GM23338 (cell line): ENCODE data around the gene C5orf58. TPM values are rescaled to one million over a fixed set of nuclear protein-coding genes. Genes with fewer than 3 reads are reported as not detected.

ENCODE experiments used
- ATAC-seq: fragments of 200-7000 bp; cut with Tn5 transposase; 3 replicates; pipeline ENCODE4 v1.9.1; 2020
- DNase-seq: peaks from one replicate; pipeline ENCODE4 v3.0.0-alpha.2; 2015; ENCODE audit warnings: low spot score
- H2AFZ ChIP-seq: fragments of 200-600 bp; sonication (generic); 2 replicates; pipeline ENCODE4 v1.8.0; 2016; ENCODE audit warnings: antibody characterized with exemption, mild to moderate bottlenecking, moderate library complexity
- H3F3A ChIP-seq: fragments of 200-600 bp; sonication (generic); replicated peaks from 2 replicates; pipeline ENCODE4 v1.8.0; 2017; ENCODE audit warnings: antibody characterized with exemption, mixed run types, low read depth
- H3K27ac ChIP-seq: fragments of 200-600 bp; sonication (generic); 2 replicates; pipeline ENCODE4 v1.6.1; 2016; ENCODE audit warnings: low read depth
- H3K27me3 ChIP-seq: fragments of 200-600 bp; sonication (generic); 2 replicates; pipeline ENCODE4 v1.8.0; 2016; ENCODE audit warnings: mild to moderate bottlenecking, mixed run types, moderate library complexity; ENCODE audit not compliant: insufficient read depth
- H3K36me3 ChIP-seq: fragments of 200-600 bp; sonication (generic); 2 replicates; pipeline ENCODE4 v1.8.0; 2016; ENCODE audit warnings: mild to moderate bottlenecking; ENCODE audit not compliant: insufficient read depth
- H3K4me1 ChIP-seq: fragments of 200-600 bp; sonication (generic); 2 replicates; pipeline ENCODE4 v1.8.0; 2016; ENCODE audit warnings: mild to moderate bottlenecking, moderate library complexity; ENCODE audit not compliant: insufficient read depth
- H3K4me2 ChIP-seq: fragments of 200-600 bp; sonication (generic); 2 replicates; pipeline ENCODE4 v1.7.1; 2017; ENCODE audit warnings: mixed run types
- H3K4me3 ChIP-seq: fragments of 200-600 bp; sonication (generic); 2 replicates; pipeline ENCODE4 v1.6.1; 2016; ENCODE audit warnings: mixed run types
- H3K79me2 ChIP-seq: fragments of 200-600 bp; sonication (generic); replicated peaks from 2 replicates; pipeline ENCODE4 v1.8.0; 2017; ENCODE audit warnings: mild to moderate bottlenecking; ENCODE audit not compliant: insufficient read depth
- H3K9me2 ChIP-seq: fragments of 200-600 bp; sonication (generic); 2 replicates; pipeline ENCODE4 v1.8.0; 2017; ENCODE audit not compliant: insufficient read depth
- H4K20me1 ChIP-seq: fragments of 200-600 bp; sonication (generic); replicated peaks from 2 replicates; pipeline ENCODE4 v1.8.0; 2017; ENCODE audit warnings: mild to moderate bottlenecking; ENCODE audit not compliant: insufficient read depth
- H3K27ac Mint-ChIP-seq: 2 replicates; pipeline ENCODE4 v1.8.0; 2020; ENCODE audit warnings: inconsistent platforms, mild to moderate bottlenecking, moderate library complexity, mixed read lengths
- H3K27me3 Mint-ChIP-seq: 3 replicates; pipeline ENCODE4 v1.8.0; 2022; ENCODE audit warnings: low read depth, mild to moderate bottlenecking, moderate library complexity, mixed read lengths, inconsistent platforms; ENCODE audit not compliant: insufficient read depth, poor library complexity
- H3K36me3 Mint-ChIP-seq: 3 replicates; pipeline ENCODE4 v1.8.0; 2021; ENCODE audit warnings: low read depth, mild to moderate bottlenecking, inconsistent platforms, moderate library complexity, mixed read lengths
- H3K4me1 Mint-ChIP-seq: 3 replicates; pipeline ENCODE4 v1.8.0; 2020; ENCODE audit warnings: mild to moderate bottlenecking, inconsistent platforms, mixed read lengths
- H3K4me3 Mint-ChIP-seq: 3 replicates; pipeline ENCODE4 v1.8.0; 2021; ENCODE audit warnings: moderate library complexity, mild to moderate bottlenecking, inconsistent platforms, mixed read lengths
- H3K9me3 Mint-ChIP-seq: 3 replicates; pipeline ENCODE4 v1.8.0; 2020; ENCODE audit warnings: moderate library complexity, mild to moderate bottlenecking, inconsistent platforms, mixed read lengths
- CREB1 ChIP-seq: fragments of 250-450 bp; sonication (Bioruptor Pico); IDR thresholded peaks from 2 replicates; pipeline ENCODE4 v1.5.0; 2020; ENCODE audit warnings: low read depth, mild to moderate bottlenecking, moderate library complexity
- EZH2 ChIP-seq: fragments of 200-600 bp; sonication (generic); IDR thresholded peaks from one replicate; pipeline ENCODE4 v1.8.0; 2017; ENCODE audit warnings: antibody characterized with exemption, mild to moderate bottlenecking, low read depth; ENCODE audit not compliant: unreplicated experiment
- EZH2phosphoT487 ChIP-seq: fragments of 200-600 bp; sonication (generic); IDR thresholded peaks from one replicate; pipeline ENCODE4 v1.8.1; 2018; ENCODE audit warnings: antibody characterized with exemption; ENCODE audit not compliant: unreplicated experiment
- JUNB ChIP-seq: IDR thresholded peaks from one replicate; pipeline ENCODE4 v1.6.1; 2016; ENCODE audit warnings: antibody characterized with exemption; ENCODE audit not compliant: unreplicated experiment
- NANOG ChIP-seq: IDR thresholded peaks from 2 replicates; pipeline ENCODE4 v1.6.1; 2016; ENCODE audit warnings: antibody characterized with exemption, borderline replicate concordance
- POLR2AphosphoS5 ChIP-seq: IDR thresholded peaks from 2 replicates; pipeline ENCODE4 v1.6.1; 2016; ENCODE audit warnings: antibody characterized with exemption, low read depth
- STAT1 ChIP-seq: IDR thresholded peaks from one replicate; pipeline ENCODE4 v1.6.1; 2016; ENCODE audit warnings: antibody characterized with exemption; ENCODE audit not compliant: unreplicated experiment
- ZNF114 ChIP-seq: fragments of 250-450 bp; sonication (Bioruptor Pico); IDR thresholded peaks from 2 replicates; pipeline ENCODE4 v1.5.0; 2020; ENCODE audit warnings: mild to moderate bottlenecking, moderate library complexity
- ZNF331 ChIP-seq: fragments of 250-450 bp; sonication (Bioruptor Pico); IDR thresholded peaks from 2 replicates; pipeline ENCODE4 v1.5.0; 2020; ENCODE audit warnings: low read depth, mild to moderate bottlenecking, moderate library complexity
- polyA plus RNA-seq: library from polyadenylated mRNA; unstranded; fragments of >200 nt; fragmentation: Nextera tagmentation; extraction: Ambion mirVana; gene quantifications from 2 replicates; pipeline ENCODE4 v1.2.1, GENCODE V29; 2016
- total RNA-seq: library from RNA; depleted of rRNA; stranded (reverse); fragments of >200 nt; shearing (Covaris generic); gene quantifications from 2 replicates; pipeline ENCODE4 v1.2.3, GENCODE V29; 2014
- TF ChIP-seq, protein P1 (sequence below): IDR thresholded peaks from 2 replicates; pipeline ENCODE4 v1.6.1; 2016; ENCODE audit warnings: antibody characterized with exemption
- TF ChIP-seq, protein P2 (sequence below): fragments of 250-450 bp; sonication (Bioruptor Pico); IDR thresholded peaks from 2 replicates; pipeline ENCODE4 v1.5.0; 2020; ENCODE audit warnings: mild to moderate bottlenecking, moderate library complexity
- TF ChIP-seq, protein P3 (sequence below): IDR thresholded peaks from one replicate; pipeline ENCODE4 v1.6.1; 2018; ENCODE audit warnings: antibody characterized with exemption; ENCODE audit not compliant: unreplicated experiment
- TF ChIP-seq, protein P4 (sequence below), 2 experiments: fragments of 200-600 bp in 1 of 2; sonication (generic) in 1 of 2; conservative IDR thresholded peaks; 2 replicates each; pipeline versions ENCODE4 v1.5.1 to v1.6.1; 2016 to 2017; ENCODE audit warnings: antibody characterized with exemption in 2 of 2, low read depth in 2 of 2, mild to moderate bottlenecking in 2 of 2, moderate library complexity in 1 of 2

C5orf58 gene
- total and polyA plus RNA-seq, 2 experiments from 2014 or later: 1.0 to 9.1 TPM

- Histone ChIP-seq H3K4me1 (peaks cover 50% of the 10 kb centered on the region), H2AFZ (no peak overlapping the region), H3K27me3 (no peaks in the 10 kb centered on the region), H3K36me3 (no peaks in the 10 kb centered on the region), H3K79me2 (no peaks in the 10 kb centered on the region), H3K4me2 (0 out of 2 replicates have a peak overlapping the region, but pooled peaks have one; percentile 11), H4K20me1 (no peaks in the 10 kb centered on the region), H3K9me2 (peaks cover 9% of the 10 kb centered on the region; the same call in 1 of the 2 replicates), H3K4me3 (no peak overlapping the region), H3F3A (no peaks in the 10 kb centered on the region), H3K27ac (no peak overlapping the region)
- Mint-ChIP-seq H3K27me3 (no peaks in the 10 kb centered on the region), H3K27ac (peak overlapping the region; percentile 20; the same call in 1 of the 2 replicates), H3K36me3 (peaks cover 5% of the 10 kb centered on the region; the same call in 2 of the 3 replicates), H3K4me1 (peaks cover 57% of the 10 kb centered on the region), H3K4me3 (no peak overlapping the region), H3K9me3 (peaks cover 7% of the 10 kb centered on the region; the same call in 2 of the 3 replicates)
- no peak for TF ChIP-seq NANOG
- no peak for TF ChIP-seq CREB1 (CRISPR knock-in tag)
- TF ChIP-seq, protein P1, sequence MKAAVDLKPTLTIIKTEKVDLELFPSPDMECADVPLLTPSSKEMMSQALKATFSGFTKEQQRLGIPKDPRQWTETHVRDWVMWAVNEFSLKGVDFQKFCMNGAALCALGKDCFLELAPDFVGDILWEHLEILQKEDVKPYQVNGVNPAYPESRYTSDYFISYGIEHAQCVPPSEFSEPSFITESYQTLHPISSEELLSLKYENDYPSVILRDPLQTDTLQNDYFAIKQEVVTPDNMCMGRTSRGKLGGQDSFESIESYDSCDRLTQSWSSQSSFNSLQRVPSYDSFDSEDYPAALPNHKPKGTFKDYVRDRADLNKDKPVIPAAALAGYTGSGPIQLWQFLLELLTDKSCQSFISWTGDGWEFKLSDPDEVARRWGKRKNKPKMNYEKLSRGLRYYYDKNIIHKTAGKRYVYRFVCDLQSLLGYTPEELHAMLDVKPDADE: no peak
- TF ChIP-seq JUNB: no peak
- no peak for TF ChIP-seq STAT1
- no peak for TF ChIP-seq EZH2
- TF ChIP-seq, protein P2, sequence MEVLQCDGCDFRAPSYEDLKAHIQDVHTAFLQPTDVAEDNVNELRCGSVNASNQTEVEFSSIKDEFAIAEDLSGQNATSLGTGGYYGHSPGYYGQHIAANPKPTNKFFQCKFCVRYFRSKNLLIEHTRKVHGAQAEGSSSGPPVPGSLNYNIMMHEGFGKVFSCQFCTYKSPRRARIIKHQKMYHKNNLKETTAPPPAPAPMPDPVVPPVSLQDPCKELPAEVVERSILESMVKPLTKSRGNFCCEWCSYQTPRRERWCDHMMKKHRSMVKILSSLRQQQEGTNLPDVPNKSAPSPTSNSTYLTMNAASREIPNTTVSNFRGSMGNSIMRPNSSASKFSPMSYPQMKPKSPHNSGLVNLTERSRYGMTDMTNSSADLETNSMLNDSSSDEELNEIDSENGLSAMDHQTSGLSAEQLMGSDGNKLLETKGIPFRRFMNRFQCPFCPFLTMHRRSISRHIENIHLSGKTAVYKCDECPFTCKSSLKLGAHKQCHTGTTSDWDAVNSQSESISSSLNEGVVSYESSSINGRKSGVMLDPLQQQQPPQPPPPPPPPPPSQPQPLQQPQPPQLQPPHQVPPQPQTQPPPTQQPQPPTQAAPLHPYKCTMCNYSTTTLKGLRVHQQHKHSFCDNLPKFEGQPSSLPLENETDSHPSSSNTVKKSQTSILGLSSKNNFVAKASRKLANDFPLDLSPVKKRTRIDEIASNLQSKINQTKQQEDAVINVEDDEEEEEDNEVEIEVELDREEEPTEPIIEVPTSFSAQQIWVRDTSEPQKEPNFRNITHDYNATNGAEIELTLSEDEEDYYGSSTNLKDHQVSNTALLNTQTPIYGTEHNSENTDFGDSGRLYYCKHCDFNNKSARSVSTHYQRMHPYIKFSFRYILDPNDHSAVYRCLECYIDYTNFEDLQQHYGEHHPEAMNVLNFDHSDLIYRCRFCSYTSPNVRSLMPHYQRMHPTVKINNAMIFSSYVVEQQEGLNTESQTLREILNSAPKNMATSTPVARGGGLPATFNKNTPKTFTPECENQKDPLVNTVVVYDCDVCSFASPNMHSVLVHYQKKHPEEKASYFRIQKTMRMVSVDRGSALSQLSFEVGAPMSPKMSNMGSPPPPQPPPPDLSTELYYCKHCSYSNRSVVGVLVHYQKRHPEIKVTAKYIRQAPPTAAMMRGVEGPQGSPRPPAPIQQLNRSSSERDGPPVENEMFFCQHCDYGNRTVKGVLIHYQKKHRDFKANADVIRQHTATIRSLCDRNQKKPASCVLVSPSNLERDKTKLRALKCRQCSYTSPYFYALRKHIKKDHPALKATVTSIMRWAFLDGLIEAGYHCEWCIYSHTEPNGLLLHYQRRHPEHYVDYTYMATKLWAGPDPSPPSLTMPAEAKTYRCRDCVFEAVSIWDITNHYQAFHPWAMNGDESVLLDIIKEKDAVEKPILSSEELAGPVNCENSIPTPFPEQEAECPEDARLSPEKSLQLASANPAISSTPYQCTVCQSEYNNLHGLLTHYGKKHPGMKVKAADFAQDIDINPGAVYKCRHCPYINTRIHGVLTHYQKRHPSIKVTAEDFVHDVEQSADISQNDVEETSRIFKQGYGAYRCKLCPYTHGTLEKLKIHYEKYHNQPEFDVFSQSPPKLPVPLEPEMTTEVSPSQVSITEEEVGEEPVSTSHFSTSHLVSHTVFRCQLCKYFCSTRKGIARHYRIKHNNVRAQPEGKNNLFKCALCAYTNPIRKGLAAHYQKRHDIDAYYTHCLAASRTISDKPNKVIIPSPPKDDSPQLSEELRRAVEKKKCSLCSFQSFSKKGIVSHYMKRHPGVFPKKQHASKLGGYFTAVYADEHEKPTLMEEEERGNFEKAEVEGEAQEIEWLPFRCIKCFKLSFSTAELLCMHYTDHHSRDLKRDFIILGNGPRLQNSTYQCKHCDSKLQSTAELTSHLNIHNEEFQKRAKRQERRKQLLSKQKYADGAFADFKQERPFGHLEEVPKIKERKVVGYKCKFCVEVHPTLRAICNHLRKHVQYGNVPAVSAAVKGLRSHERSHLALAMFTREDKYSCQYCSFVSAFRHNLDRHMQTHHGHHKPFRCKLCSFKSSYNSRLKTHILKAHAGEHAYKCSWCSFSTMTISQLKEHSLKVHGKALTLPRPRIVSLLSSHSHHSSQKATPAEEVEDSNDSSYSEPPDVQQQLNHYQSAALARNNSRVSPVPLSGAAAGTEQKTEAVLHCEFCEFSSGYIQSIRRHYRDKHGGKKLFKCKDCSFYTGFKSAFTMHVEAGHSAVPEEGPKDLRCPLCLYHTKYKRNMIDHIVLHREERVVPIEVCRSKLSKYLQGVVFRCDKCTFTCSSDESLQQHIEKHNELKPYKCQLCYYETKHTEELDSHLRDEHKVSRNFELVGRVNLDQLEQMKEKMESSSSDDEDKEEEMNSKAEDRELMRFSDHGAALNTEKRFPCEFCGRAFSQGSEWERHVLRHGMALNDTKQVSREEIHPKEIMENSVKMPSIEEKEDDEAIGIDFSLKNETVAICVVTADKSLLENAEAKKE (CRISPR knock-in tag): no peak
- TF ChIP-seq ZNF114 (CRISPR knock-in tag): no peak
- TF ChIP-seq EZH2phosphoT487: no peak
- TF ChIP-seq POLR2AphosphoS5: no peak
- TF ChIP-seq, protein P3, sequence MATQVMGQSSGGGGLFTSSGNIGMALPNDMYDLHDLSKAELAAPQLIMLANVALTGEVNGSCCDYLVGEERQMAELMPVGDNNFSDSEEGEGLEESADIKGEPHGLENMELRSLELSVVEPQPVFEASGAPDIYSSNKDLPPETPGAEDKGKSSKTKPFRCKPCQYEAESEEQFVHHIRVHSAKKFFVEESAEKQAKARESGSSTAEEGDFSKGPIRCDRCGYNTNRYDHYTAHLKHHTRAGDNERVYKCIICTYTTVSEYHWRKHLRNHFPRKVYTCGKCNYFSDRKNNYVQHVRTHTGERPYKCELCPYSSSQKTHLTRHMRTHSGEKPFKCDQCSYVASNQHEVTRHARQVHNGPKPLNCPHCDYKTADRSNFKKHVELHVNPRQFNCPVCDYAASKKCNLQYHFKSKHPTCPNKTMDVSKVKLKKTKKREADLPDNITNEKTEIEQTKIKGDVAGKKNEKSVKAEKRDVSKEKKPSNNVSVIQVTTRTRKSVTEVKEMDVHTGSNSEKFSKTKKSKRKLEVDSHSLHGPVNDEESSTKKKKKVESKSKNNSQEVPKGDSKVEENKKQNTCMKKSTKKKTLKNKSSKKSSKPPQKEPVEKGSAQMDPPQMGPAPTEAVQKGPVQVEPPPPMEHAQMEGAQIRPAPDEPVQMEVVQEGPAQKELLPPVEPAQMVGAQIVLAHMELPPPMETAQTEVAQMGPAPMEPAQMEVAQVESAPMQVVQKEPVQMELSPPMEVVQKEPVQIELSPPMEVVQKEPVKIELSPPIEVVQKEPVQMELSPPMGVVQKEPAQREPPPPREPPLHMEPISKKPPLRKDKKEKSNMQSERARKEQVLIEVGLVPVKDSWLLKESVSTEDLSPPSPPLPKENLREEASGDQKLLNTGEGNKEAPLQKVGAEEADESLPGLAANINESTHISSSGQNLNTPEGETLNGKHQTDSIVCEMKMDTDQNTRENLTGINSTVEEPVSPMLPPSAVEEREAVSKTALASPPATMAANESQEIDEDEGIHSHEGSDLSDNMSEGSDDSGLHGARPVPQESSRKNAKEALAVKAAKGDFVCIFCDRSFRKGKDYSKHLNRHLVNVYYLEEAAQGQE: no peak
- TF ChIP-seq ZNF331 (CRISPR knock-in tag): no peak
- TF ChIP-seq, protein P4, sequence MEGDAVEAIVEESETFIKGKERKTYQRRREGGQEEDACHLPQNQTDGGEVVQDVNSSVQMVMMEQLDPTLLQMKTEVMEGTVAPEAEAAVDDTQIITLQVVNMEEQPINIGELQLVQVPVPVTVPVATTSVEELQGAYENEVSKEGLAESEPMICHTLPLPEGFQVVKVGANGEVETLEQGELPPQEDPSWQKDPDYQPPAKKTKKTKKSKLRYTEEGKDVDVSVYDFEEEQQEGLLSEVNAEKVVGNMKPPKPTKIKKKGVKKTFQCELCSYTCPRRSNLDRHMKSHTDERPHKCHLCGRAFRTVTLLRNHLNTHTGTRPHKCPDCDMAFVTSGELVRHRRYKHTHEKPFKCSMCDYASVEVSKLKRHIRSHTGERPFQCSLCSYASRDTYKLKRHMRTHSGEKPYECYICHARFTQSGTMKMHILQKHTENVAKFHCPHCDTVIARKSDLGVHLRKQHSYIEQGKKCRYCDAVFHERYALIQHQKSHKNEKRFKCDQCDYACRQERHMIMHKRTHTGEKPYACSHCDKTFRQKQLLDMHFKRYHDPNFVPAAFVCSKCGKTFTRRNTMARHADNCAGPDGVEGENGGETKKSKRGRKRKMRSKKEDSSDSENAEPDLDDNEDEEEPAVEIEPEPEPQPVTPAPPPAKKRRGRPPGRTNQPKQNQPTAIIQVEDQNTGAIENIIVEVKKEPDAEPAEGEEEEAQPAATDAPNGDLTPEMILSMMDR (conservative IDR thresholded peaks at IDR 0.05; ENCODE audit: low read depth in 2 of 2): no peak
- DNase-seq (no peak), ATAC-seq (no peak)
Observed at GRCh38 chr5:170250810-170251317, 18.1 kb downstream of the C5orf58 start.
